ENCODE results near the gene FAM53B.
"Not testable (repeated sequence)": the region's sequence is repeated elsewhere in the genome, so short reads cannot be mapped to it uniquely, and the experiment has no call there.

Gene FAM53B

DNA sequence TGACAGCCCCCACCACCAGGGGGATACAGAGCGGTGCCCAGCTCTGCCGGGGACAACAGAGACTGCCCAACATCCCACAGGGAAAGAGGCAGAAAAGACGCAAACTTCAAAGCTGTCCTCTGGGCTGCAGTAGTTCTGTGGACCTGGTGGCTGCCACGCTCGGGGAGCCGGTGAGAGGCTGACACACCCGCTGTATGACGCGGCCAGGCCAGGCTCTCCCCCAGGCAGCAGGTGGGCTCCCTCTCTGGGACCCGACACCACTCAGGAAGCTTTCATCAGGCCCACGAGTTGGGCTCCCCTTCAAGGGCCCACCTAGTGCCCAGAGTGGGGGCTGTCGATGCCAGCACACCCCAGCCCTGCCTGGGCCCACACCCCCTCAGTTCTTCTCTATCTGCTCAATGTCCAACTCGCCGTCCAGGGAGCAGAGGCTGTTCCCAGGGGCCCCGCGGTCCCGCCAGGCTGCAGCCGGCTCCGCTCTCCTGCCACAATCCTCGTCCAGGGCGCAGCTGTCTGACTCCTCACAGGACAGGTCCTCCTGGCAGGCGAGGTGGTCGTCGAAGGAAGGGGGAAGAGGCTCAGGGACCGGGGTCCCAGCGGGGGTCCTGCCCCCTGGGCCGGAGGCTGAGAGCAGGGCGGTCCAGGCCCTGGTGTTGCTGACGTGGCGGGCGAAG lies 121.2 kb downstream of the FAM53B start:
- no peak for DNase-seq

DNA sequence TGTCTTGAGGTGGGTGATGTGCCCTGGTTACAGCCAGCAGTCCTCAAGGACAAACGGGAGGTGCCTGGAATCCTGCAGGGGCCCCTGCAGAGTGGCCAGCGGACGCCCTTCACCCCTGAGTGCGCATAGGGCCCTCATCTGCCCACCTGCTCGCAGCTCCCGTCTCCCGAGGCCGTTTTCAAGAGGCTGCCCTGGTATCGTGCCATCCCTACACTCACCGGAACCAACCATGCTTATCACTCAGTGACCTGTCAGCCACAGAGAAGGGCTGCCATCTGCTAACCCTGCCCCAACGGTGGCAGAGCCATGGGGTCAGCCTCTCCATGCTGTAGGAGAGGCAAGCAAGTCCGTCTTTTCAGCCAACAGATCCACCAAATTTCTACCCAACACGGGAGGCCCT lies 122.0 kb downstream of the FAM53B start:
- no peak for DNase-seq

DNA sequence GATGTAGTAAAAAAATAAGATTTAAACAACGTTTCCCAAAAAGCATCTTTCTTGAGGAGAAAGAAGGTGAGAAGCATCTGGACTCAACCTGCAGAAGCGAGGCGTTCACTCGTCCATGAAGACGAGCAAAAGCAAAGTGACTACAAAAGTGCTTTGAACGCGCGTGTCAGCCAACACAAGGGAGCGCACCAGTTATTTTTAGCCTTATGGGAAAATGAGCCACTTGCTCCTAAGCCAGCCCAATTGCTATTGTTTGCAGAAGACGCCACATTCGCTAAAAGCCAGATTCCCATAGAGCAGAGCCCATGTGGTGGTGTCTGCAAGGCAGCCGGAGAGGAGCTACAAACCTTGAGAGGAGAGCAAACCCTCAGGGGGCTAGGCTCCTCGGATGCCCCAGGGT lies 122.5 kb downstream of the FAM53B start:
- no peak for DNase-seq

DNA sequence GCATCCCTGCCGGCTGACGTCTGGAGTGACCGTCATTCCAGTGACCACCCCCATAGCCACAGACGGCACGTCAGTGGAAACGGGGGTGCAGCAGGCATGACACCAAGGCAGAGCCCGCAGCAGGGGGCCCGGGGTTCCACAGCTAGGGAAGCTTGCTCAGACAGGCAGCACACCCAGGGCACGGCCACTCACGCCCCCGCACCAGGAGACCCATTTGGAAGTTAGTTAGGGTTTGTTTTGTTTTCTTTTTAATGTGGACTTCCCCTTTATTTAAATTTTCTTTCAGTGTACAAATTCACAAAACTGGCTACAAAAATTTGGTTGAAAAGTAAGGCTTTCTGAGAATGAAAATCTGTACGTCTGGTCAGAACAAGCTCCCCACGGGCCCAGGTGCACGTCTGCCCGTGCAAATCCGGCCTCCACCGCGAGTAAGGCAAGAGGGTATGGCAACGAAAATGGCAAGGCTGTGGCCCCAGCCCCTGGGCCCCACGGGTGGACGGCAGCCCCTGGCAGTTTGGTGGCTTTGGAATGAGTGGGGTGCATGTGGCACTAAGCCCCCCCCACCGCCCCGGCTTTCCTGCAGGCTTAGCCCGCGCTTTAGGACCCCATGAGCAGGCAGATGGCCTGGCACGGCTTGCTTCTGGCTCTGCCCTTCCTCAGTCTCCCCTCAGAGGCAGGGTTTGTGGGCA lies 124.2 kb downstream of the FAM53B start:
- no peak for DNase-seq

DNA sequence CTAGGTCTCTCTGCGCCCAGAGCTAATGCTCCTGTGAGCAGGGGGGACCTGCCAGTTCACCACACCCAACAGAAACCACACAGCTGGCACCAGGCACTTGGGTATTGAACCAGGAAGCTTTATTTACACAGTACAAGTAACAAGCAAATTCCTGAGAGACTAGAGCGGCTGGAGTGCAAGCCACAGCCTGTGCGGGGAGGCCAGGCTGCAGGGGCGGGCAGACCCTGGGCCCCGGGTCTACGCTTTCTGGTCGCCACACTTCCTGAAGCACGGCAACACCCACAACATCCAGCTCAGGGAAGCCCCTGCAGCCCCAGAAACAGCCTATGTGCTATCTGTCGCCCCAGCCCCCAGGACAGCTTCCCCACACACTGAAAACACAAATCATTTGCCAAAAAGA lies 125.0 kb downstream of the FAM53B start:
- no peak for DNase-seq

DNA sequence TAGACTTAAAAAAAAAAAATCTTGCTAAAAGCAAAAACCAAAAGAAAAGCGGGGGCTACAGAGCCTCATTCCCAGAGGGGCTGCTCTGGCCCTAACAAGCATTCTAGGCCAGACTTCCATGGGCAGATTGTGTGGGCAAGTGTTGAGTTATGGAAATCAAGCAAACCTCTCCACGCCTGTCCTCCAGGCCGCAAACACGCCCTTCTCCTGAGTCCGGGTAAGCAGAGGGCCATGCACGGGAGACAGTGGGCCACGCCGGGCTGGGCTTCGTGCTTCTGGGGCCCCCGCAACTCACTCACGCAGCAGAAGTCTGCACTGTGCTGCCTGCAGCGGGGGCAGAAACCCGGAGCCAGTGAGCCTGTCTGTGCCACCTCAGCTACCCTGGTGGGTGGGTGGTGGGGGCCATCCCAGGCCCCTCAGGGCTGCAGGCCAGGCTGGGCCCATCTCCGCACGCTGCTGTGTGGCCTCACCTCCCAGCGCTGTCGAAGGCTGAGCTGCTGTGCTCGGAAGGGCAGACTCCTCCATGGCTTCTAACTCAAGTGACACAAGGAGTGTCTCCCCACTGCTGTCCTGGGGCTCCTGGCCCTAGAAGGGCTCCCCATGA lies 125.6 kb downstream of the FAM53B start:
- DNase-seq = no peak

DNA sequence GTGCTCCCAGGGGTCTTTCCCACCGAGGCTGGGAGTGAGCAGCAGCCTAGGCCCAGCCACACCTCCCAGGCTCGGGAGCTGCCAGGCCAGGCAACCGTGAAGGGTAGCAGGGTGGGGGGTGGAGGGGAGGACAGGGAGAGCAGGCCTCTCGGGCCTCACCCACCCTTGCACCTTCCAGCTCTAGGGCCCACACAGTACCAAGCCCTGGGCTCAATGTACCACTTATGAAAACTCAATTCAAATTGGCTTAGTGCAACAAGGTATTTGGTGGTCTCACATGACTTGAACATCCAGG lies 127.4 kb downstream of the FAM53B start:
- DNase-seq = no peak

DNA sequence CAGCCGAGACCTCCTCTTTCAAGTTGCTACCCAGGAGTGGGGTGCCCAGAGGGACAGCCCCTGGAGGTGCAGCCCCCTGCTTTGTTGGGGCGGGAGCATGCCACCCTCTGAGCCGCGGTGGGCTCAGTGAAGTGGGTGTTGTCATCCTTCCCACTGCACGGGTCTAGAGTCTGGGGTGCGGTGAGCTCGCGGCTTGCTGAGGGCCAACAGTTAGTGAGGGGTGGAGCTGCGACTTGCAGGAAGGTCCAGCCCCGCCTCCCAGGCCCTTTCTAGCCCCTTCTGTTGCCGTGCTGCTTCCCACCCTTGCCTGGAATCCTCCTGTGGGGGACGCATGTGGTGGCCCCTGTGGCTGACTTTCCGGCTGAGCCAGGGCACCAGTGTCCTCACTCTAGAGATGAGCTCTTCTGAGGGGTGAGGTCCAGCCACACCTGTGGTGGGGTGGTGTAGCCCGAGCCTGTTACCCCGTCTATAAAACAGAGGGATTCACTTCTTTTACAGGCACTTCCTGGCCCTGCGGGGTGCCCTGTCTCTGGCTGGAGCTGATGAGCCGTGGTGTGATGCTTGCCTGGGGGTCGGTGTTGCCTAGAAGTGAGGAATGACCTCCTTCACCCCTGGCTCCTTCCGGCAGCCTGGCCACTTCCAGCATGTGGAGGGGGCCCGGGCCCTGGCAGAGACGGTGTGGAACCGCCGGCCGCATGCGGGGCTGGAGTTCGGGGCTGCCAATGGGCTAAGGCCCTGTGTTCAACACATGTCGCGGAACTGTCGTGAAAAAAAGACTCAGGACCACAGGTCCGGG lies 127.9 kb downstream of the FAM53B start:
- DNase-seq = no peak

DNA sequence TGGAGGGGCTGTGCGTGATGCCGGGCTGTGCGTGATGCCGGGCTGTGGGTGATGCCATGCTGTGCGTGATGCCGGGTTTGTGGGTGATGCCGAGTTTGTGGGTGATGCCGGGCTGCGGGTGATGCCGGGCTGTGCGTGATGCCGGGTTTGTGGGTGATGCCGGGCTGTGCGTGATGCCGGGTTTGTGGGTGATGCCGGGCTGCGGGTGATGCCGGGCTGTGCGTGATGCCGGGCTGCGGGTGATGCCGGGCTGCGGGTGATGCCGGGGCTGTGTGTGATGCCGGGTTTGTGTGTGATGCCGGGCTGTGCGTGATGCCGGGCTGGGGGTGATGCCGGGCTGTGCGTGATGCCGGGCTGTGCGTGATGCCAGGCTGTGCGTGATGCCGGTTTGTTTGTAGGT lies 128.9 kb downstream of the FAM53B start:
- no peak for DNase-seq

DNA sequence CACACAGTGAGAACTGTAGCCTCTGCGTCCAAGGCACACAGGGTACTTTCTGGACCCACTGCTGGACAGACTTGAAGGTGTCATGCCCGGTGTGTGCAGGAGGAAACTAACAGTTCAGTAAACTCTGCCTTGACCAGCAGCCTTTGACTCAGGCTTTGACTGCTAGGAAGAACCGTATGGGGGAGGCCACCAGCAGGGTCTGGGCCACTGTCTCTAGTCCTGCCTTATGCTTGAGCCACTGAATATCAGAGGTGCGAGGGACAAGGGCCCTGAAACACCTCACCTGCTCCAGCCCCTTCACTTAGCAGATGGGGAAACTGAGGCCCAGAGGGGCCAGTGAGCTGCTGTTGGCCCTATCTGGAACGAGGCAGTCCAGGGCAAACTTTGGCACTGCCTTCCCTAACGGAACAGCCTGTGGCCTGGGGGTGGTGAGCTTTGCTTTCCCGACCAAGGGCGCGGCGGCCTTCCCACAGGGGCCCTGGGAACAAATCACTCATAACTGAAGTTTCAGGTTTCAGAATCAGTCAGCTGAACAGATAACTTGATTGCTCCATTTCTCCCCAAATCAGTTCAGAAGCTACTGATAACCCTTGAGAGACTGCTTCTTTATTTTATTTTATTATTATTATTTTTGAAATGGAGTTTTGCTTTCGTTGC lies 130.0 kb downstream of the FAM53B start:
- no peak for DNase-seq

DNA sequence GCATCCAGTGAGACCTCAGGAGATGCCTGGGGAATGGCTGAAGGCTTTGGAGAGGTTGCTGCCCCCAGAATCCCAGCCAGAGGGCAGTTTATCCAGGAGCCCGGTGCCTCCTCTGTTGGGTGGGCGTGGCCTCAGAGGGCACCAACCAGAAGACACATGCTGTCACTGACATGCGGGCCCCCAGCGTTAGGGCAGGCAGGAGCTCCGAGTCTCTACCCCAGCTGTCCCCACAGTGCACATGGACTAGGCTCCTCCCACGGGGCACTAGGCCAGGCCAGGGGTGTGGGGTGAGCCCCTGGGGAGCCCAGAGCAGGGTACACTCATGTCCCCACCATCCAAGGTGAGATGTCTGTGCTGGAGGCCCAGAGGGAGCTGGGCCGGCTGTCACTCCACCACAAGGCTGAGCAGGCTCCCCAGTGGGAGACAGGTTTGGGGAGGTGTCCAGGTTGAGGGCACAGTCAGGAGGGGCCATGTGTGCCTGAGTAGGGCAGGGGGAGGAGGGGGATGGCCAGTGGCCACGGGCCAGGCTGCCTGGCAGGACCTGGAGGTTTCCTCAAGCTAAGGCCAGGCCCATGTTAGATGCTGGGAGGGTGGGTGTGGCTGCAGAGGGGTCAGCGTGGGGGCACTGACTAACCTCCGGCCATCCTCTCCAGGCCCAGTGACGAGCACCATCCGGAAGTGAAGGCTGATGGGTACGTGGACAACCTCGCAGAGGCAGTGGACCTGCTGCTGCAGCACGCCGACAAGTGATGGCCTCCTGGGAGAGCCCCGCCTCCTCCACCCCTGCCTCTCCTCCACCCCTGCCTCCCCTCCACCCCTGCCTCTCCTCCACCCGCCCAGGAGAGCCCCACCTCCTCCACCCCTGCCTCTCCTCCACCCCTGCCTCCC lies 131.3 kb downstream of the FAM53B start:
- no peak for DNase-seq

DNA sequence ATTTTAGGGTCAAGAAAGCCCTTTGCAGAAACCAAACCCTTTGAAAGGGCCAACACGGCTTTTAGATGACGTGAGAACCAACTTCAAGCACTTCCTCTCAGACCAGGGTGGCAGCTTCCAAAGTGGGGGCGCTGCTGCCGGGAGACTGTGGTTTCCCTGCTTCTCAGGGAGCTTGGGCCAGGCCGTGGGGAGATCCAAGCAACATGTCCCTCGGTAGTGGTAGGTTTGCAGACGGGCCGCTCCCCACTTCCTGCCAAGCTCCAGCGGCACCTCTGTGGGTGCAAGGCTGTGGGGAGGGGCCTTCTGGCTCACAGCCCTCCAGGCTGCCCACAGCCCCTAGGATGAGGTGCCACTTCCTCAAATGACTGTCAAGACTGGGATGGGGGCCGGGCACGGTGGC lies 132.4 kb downstream of the FAM53B start:
- DNase-seq = no peak

DNA sequence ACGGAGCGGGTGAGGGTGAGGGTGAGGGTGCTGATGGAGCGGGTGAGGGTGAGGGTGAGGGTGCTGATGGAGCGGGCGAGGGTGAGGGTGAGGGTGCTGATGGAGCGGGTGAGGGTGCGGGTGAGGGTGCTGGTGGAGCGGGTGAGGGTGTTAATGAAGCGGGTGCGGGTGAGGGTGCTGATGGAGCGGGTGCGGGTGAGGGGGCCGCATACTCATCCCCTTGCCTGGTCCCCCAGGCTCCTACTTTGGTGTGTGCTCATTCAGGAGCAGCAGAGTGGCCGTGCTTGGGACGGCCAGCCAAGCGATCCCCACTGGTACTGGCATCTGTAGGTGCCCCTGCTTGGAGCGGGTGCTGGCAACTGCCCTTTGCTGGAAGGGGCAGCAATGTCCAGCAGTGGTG lies 133.3 kb downstream of the FAM53B start:
- DNase-seq = not testable (repeated sequence)

DNA sequence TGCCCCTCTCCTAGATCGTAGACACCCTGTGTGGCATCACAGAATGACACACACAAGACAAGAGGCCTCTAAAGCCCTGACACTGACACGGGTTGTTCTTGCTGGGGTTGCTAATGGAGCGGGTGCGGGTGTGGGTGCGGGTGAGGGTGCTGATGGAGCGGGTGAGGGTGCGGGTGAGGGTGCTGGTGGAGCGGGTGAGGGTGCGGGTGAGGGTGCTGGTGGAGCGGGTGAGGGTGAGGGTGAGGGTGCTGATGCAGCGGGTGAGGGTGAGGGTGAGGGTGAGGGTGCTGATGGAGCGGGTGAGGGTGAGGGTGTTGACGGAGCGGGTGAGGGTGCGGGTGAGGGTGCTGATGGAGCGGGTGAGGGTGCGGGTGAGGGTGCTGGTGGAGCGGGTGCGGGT lies 134.0 kb downstream of the FAM53B start:
- not testable (repeated sequence) for DNase-seq

DNA sequence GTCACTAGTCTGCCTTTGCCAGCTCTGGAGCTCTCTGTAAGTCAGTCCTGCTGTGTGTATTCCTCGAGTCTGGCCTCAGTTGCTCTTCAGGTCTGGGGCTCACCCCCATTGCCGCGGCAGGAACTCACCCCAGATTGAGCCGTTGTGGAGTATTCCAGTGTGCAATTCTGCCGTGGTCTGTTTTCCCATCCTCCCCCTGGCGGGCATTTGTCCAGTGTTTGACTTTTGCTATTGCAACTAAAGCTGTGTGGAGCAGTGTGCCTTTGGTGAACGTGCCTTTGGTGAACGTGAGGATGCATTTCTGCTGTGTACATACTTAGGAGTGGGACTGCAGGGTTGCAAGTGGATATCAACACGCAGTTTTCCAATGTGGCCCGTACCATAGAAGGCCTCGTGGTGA lies 134.5 kb downstream of the FAM53B start:
- no peak for DNase-seq

DNA sequence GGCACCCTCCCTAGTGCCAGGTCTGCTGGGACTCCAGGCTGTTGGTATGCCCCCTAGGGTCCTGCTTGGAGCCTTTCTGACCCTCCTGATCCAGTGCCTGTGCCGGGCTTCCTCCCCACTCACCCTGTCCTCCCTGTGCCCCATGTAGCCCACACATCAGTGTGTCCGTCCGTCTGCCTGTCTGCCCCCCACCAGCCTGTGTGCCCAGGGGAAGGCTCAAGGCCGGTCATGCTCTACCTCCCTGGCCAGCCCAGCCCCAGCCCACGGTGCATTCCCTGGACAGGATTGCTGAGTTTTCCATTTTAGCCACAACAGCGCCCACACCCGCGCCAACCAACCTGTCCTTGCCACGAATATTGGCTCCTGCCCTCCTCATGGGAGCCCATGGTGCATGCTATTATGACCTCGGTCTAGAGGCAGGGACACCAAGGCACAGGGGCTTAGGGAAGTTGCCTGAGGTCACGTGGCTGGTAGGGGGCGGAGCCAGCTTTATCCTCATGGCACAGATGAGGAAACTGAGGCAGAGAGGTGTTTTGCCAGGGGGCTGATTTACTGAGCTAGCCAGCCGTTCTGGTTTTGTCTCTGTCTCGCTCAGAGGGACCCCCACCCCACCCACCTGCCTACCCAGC lies 136.0 kb downstream of the FAM53B start:
- DNase-seq = no peak

DNA sequence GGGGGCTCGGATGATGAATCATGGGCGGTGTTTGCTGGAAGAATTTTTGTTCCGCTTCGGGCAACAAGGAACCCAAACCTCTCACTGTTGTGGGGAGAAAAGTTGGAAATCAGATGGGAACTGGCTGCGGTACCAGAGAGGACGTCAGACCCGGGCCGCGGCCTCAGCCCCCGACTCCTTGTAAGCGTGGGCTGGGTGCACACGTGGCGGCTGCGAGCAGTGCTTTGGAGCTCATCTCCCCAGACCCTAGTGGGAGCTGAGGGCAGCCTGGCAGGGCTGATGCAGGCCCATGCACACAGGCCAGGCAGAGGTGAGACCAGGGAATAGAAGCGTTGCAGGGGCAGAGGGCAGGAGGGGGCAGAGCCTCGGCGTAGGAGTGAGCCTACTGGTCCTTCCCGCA lies 136.5 kb downstream of the FAM53B start:
- DNase-seq = no peak

DNA sequence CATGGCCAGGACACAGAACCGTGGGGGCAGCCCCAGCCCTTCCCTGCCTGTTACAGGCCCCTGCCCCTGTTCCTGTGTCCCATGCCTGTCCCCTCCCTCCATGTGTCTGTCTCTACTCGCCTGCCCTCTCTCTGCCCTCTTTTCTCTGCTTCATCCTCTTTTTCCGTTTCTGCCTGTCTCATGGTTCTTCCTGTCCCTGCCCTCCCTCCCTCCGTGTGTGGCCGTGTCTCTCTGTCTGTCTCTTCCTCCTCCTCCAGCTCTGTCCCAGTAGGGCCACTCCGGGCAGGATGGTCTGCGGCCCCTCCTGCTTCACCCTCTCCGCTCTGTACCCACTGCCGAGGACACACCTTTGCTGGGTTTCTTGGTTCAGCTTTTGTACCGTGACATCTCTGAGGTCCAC lies 137.4 kb downstream of the FAM53B start:
- no peak for DNase-seq

DNA sequence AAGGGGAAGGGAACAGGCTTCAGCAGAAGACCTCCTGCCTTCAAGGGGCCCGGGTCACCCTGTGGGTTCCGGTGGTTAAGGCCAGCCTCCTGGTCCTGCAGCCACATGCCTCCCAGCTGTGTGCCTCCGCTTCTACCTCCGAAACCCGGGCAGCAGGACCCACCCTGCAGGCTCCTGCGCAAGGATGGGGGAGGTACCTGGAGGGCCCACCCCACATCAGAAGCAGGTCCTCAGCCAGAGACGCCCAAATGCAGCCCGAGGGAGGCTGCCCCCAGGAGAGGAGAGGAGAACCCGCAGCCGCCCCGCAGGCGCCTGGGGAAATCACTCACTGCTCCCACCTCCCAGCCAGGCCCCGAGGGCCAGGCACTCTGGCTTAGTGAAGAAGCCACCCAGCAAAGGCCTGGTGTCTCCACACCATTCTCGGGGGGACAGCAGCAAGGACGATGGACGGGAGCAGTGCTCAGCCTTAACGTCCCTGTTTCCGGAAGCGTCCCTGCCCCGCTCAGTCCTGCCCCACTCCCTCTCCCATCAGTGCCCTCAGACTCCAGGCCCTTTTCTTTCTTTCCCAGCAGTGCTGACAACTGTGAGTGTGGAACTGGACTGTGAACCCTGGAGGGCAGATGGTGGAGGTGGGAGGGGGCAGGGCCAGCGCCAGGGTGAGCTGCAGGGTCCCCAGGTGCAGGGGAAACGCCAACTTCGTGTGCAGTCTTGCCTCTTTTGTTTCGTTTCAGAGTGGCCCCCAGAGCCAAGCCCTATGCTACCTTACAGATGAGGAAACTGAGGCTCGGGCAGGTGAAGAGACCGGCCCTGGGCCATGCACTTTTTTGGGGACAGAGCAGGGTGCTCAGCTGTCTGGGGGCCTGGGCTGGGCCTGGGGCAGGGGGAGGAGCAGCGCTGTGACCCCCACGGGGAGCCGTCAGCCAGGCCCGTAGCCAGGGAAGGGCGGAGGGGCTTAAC lies 138.0 kb downstream of the FAM53B start:
- DNase-seq = no peak

DNA sequence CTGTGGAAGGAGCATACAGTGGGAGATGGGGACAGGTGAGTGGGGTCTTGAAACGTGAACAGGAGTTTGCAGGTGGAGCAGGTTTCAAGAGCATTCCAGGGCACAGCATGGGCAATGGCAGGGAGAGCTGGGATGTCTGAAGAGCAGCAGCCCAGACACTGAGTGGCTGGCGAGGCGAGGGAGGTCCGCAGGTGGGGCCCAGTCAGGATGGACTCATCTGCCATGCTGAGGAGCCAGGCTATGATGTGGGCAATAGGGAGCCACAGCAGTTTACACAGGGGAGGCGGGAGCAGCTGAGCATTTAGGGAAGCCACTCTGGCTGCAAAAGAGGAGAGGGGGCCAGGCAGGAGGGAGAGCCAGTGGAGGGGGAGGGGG lies 138.7 kb downstream of the FAM53B start:
- no peak for DNase-seq

DNA sequence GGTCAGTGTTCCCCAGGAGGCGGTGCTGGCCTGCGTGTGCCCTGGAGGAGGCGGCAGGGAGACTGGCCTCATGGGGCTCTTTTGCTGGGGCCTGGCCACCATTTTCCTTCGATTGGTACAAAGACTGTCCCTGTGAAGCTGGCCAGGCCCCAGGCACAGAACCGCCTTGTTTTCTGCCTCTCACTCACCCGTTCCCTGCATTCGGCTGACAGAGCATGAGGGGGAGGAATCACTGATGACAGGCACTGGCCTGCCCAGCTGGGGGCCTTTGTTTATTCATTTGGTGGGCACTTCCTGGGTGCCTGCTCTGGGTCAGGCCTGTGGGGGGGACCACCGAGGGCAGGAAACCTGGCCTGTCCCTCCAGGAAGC lies 139.2 kb downstream of the FAM53B start:
- no peak for DNase-seq

All from NCI-H2227 treated with DMSO at 0.1 percent for 48 hours (cell line).